NB4 (cell line): Measurements from ENCODE around the gene EDN2.

Experiments
- CTCF ChIP-seq: IDR thresholded peaks from one replicate; pipeline ENCODE4 v1.5.1; 2012; ENCODE audit warnings: low read depth, low read length
- MAX ChIP-seq: IDR thresholded peaks from 2 replicates; pipeline ENCODE4 v1.6.1; 2011; ENCODE audit warnings: low read depth, low read length
- MYC ChIP-seq: IDR thresholded peaks from 2 replicates; pipeline ENCODE4 v1.6.1; 2011; ENCODE audit warnings: low read depth, low read length
- POLR2A ChIP-seq: IDR thresholded peaks from 2 replicates; pipeline ENCODE4 v1.6.1; 2011; ENCODE audit warnings: mild to moderate bottlenecking; ENCODE audit not compliant: insufficient read length; ENCODE audit errors: extremely low read depth

- TF ChIP-seq MAX: no peak
- no peak for TF ChIP-seq MYC
- no peak for TF ChIP-seq POLR2A
- no peak for TF ChIP-seq CTCF
Observed at GRCh38 chr1:41429641-41430035, 54.8 kb downstream of the EDN2 start.
